RWPE2 (cell line): ENCODE measurements around the gene WDR86.

Experiments
- ATAC-seq: fragments of 200-7000 bp; cut with Tn5 transposase; 3 replicates; pipeline ENCODE4 v1.9.1; 2021; ENCODE audit warnings: low read depth
- DNase-seq: peaks from one replicate; pipeline ENCODE4 v3.0.0-alpha.2; 2020; ENCODE audit warnings: low spot score
- H3K27ac ChIP-seq: fragments of 450-650 bp; 2 replicates; pipeline ENCODE4 v1.5.1; 2017; ENCODE audit warnings: mild to moderate bottlenecking; ENCODE audit not compliant: poor library complexity, severe bottlenecking
- H3K27me3 ChIP-seq: fragments of 250-450 bp; sonication (Bioruptor Pico); 2 replicates; pipeline ENCODE4 v1.5.1; 2021; ENCODE audit warnings: mild to moderate bottlenecking, moderate library complexity; ENCODE audit not compliant: insufficient read depth, poor library complexity, severe bottlenecking
- H3K36me3 ChIP-seq: fragments of 250-450 bp; sonication (Bioruptor Pico); 2 replicates; pipeline ENCODE4 v1.5.1; 2020; ENCODE audit warnings: low read depth, mild to moderate bottlenecking, moderate library complexity
- H3K4me1 ChIP-seq: fragments of 250-450 bp; sonication (Bioruptor Pico); 2 replicates; pipeline ENCODE4 v1.5.1; 2021; ENCODE audit warnings: mild to moderate bottlenecking, moderate library complexity; ENCODE audit not compliant: insufficient read depth, poor library complexity, severe bottlenecking
- H3K4me3 ChIP-seq: fragments of 250-450 bp; sonication (Bioruptor Pico); 2 replicates; pipeline ENCODE4 v1.5.1; 2021; ENCODE audit warnings: mild to moderate bottlenecking, moderate library complexity; ENCODE audit not compliant: severe bottlenecking
- H3K9me3 ChIP-seq: fragments of 250-450 bp; sonication (Bioruptor Pico); 2 replicates; pipeline ENCODE4 v1.5.1; 2021; ENCODE audit warnings: mild to moderate bottlenecking, moderate library complexity; ENCODE audit not compliant: severe bottlenecking
- TF ChIP-seq, protein P1 (sequence below): fragments of 450-650 bp; IDR thresholded peaks from one replicate; pipeline ENCODE4 v1.5.1; 2017; ENCODE audit warnings: mild to moderate bottlenecking, moderate library complexity; ENCODE audit not compliant: poor library complexity, severe bottlenecking

The WDR86 gene

GRCh38 chr7:151412318-151412717, 2.5 kb upstream of the WDR86 start:
- H3K27me3 ChIP-seq: peaks cover 29% of the 10 kb centered on the region
- no peak for ATAC-seq
- TF ChIP-seq, protein P1, sequence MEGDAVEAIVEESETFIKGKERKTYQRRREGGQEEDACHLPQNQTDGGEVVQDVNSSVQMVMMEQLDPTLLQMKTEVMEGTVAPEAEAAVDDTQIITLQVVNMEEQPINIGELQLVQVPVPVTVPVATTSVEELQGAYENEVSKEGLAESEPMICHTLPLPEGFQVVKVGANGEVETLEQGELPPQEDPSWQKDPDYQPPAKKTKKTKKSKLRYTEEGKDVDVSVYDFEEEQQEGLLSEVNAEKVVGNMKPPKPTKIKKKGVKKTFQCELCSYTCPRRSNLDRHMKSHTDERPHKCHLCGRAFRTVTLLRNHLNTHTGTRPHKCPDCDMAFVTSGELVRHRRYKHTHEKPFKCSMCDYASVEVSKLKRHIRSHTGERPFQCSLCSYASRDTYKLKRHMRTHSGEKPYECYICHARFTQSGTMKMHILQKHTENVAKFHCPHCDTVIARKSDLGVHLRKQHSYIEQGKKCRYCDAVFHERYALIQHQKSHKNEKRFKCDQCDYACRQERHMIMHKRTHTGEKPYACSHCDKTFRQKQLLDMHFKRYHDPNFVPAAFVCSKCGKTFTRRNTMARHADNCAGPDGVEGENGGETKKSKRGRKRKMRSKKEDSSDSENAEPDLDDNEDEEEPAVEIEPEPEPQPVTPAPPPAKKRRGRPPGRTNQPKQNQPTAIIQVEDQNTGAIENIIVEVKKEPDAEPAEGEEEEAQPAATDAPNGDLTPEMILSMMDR: no peak
- no peaks in the 10 kb centered on the region for H3K9me3 ChIP-seq
- no peaks in the 10 kb centered on the region for H3K36me3 ChIP-seq
- no peak overlapping the region for H3K27ac ChIP-seq
- H3K4me1 ChIP-seq: peaks cover 11% of the 10 kb centered on the region
- H3K4me3 ChIP-seq: no peak overlapping the region
- no peak for DNase-seq

GRCh38 chr7:151411551-151411950, 1.7 kb upstream of the WDR86 start:
- DNase-seq (no peak), ATAC-seq (no peak)
- Histone ChIP-seq H3K27ac (no peak overlapping the region), H3K4me1 (peaks cover 11% of the 10 kb centered on the region), H3K36me3 (no peaks in the 10 kb centered on the region), H3K4me3 (no peak overlapping the region), H3K27me3 (peaks cover 29% of the 10 kb centered on the region), H3K9me3 (no peaks in the 10 kb centered on the region)
- TF ChIP-seq, protein P1: no peak

DNA sequence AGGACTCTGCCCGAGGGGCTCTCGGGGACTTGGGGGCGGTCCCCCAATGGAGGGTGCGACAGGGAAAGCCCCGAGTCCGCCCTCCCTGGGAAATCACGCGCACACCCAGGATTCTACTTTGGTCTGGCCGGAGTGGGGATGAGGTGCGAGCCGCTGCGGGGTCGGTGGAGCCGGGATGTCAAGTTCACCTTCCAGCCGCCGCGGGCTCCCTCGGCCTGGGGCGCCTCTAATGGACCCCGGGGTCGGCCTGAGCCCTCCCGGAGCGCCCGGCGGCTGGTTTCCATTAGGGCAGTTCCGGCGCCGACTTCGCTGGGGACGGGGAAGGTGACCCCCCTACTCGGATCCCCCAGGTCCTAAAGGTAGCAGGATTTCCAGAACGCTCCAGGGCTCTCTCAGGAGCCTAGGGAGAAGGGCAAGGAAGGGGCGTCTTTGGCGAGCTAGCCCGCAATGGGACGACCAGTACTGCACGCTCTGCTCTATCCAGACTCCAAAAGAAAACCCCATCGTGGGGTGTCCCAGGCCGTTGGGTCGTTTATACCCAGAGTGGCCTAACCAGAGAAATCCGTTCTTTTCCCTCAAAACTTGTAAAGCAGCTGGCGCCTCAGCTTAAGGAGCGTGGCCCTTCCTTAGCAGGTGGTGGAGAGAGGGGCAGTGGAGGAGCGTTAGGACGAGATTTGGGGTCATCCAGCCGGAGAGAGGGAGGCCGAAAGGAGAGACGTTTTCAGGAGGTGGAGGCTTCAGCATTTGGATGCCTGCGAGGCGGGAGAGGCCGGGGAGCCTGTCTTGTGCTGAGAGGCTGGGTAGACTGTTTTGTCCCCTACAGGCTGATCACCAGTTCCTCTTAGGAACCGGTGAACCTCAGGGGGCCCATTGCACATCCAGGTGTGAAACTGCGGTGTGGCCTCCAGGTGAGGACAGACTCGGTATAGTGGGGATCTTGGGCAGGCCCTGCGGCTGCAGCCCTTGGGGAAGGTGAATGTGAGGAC, 860 bp upstream of the WDR86 start:
- TF ChIP-seq, protein P1: no peak
- H3K4me3 ChIP-seq: peak overlapping the region; percentile 55
- peaks cover 6% of the 10 kb centered on the region for H3K4me1 ChIP-seq
- peak; percentile 77 for ATAC-seq
- H3K27ac ChIP-seq: no peak overlapping the region
- no peaks in the 10 kb centered on the region for H3K9me3 ChIP-seq
- no peaks in the 10 kb centered on the region for H3K36me3 ChIP-seq
- DNase-seq: peak; percentile 55
- peaks cover 29% of the 10 kb centered on the region for H3K27me3 ChIP-seq

GRCh38 chr7:151408839-151409666, 785 bp downstream of the WDR86 start:
- no peak for DNase-seq
- H3K4me1 ChIP-seq: no peaks in the 10 kb centered on the region

More at GRCh38 chr7:151408839-151409666, 785 bp downstream of the WDR86 start:
- Histone ChIP-seq H3K36me3 (no peaks in the 10 kb centered on the region), H3K27me3 (peaks cover 29% of the 10 kb centered on the region), H3K4me3 (peak overlapping the region; percentile 55), H3K9me3 (no peaks in the 10 kb centered on the region), H3K27ac (no peak overlapping the region)
- TF ChIP-seq, protein P1: no peak
- ATAC-seq: no peak
